ELR (cell line): ENCODE data around the gene IRF9.

ENCODE experiments used
- DNase-seq: peaks from one replicate; pipeline ENCODE4 v3.0.0-alpha.2; 2015; ENCODE audit warnings: low read depth

Gene IRF9

GRCh38 chr14:24178399-24179178 is 17.5 kb downstream of the IRF9 start:
- DNase-seq: no peak

- no peak for DNase-seq
These were observed 18.4 kb downstream of the IRF9 start for GRCh38 chr14:24179294-24179960.

- peak; percentile 73 for DNase-seq
These were observed 19.1 kb downstream of the IRF9 start for GRCh38 chr14:24179961-24180796.

GRCh38 chr14:24181371-24182077 is 20.5 kb downstream of the IRF9 start:
- no peak for DNase-seq

GRCh38 chr14:24182110-24182882 is 21.2 kb downstream of the IRF9 start:
- no peak for DNase-seq

GRCh38 chr14:24183014-24183481 is 22.0 kb downstream of the IRF9 start:
- no peak for DNase-seq

GRCh38 chr14:24184104-24184970 is 23.3 kb downstream of the IRF9 start:
- DNase-seq: no peak

GRCh38 chr14:24185026-24185425 is 24.0 kb downstream of the IRF9 start:
- DNase-seq: no peak

GRCh38 chr14:24185741-24186140 is 24.7 kb downstream of the IRF9 start:
- DNase-seq: no peak

GRCh38 chr14:24186831-24187538 is 25.9 kb downstream of the IRF9 start:
- no peak for DNase-seq

- no peak for DNase-seq
These were observed 26.5 kb downstream of the IRF9 start for GRCh38 chr14:24187539-24187915.

GRCh38 chr14:24188251-24189058 is 27.4 kb downstream of the IRF9 start, which contains the start of gene IPO4:
IPO4 (minus strand) TSS chr14:24188816; CDS start chr14:24188787, 29 bp downstream.
- peak; percentile 99 for DNase-seq

GRCh38 chr14:24189059-24189375 is 28.0 kb downstream of the IRF9 start:
- no peak for DNase-seq

- DNase-seq: no peak
These were observed 28.4 kb downstream of the IRF9 start for GRCh38 chr14:24189460-24189859.

GRCh38 chr14:24190416-24190815 is 29.4 kb downstream of the IRF9 start:
- DNase-seq: no peak

GRCh38 chr14:24192933-24193332 is 31.9 kb downstream of the IRF9 start:
- no peak for DNase-seq

GRCh38 chr14:24194186-24194872 is 33.3 kb downstream of the IRF9 start:
- DNase-seq: no peak

GRCh38 chr14:24194873-24195185 is 33.8 kb downstream of the IRF9 start:
- DNase-seq: no peak
